Neutrophil (primary cell): ENCODE data around the gene LMBRD2.

Source experiments
- H3K27ac ChIP-seq: fragments of 200-600 bp; sonication (generic); 2 replicates; pipeline ENCODE4 v1.5.1; 2016; ENCODE audit warnings: mild to moderate bottlenecking, moderate library complexity
- H3K27me3 ChIP-seq: fragments of 200-600 bp; sonication (generic); 2 replicates; pipeline ENCODE4 v1.6.0; 2016; ENCODE audit warnings: mild to moderate bottlenecking
- H3K36me3 ChIP-seq: fragments of 200-600 bp; sonication (generic); 2 replicates; pipeline ENCODE4 v1.5.1; 2017
- H3K4me1 ChIP-seq, 2 experiments: fragments of 200-600 bp in 1 of 2; sonication (generic) in 1 of 2; 1 replicate in 1 of 2; 2 replicates in 1 of 2; pipeline versions ENCODE4 v1.5.1 to v1.6.1; 2013 to 2016; ENCODE audit warnings: low read depth in 1 of 2, low read length in 1 of 2, mild to moderate bottlenecking in 1 of 2, moderate library complexity in 1 of 2; ENCODE audit not compliant: control insufficient read depth in 1 of 2, insufficient read depth in 1 of 2
- H3K4me3 ChIP-seq, 2 experiments: fragments of 200-600 bp in 1 of 2; sonication (generic) in 1 of 2; 1 replicate in 1 of 2; 2 replicates in 1 of 2; pipeline ENCODE4 v1.5.1; 2013 to 2016; ENCODE audit warnings: low read depth in 1 of 2, low read length in 1 of 2, mild to moderate bottlenecking in 1 of 2, moderate library complexity in 1 of 2
- H3K9me3 ChIP-seq: fragments of 200-600 bp; sonication (generic); 2 replicates; pipeline ENCODE4 v1.5.1; 2016
- TF ChIP-seq, protein P1 (sequence below): fragments of 200-600 bp; sonication (generic); IDR thresholded peaks from 2 replicates; pipeline ENCODE4 v1.5.1; 2016; ENCODE audit warnings: antibody characterized with exemption

The LMBRD2 gene

DNA sequence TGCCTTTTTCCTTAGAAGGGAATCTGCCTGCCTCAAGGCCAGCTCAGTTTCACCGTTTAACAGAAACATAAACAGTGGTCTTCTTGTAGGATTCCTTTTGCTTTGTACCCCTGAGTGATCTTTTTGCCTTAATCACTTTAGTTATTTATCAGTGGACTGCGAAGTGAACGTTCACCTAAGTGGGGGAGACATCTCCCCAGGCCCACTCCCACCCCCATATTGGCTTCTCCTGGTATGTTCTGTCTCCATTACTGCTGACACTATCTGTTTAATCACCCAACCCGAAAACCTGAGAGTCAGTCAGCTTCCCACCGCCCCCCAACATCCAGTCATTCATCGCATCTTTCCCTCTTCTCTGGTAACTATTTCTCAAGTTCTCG is 1.6 kb upstream of the LMBRD2 start:
- H3K27ac ChIP-seq = no peak overlapping the region
- no peaks in the 10 kb centered on the region for H3K36me3 ChIP-seq
- no peaks in the 10 kb centered on the region for H3K9me3 ChIP-seq
- no peaks in the 10 kb centered on the region for H3K27me3 ChIP-seq
- TF ChIP-seq, protein P1, sequence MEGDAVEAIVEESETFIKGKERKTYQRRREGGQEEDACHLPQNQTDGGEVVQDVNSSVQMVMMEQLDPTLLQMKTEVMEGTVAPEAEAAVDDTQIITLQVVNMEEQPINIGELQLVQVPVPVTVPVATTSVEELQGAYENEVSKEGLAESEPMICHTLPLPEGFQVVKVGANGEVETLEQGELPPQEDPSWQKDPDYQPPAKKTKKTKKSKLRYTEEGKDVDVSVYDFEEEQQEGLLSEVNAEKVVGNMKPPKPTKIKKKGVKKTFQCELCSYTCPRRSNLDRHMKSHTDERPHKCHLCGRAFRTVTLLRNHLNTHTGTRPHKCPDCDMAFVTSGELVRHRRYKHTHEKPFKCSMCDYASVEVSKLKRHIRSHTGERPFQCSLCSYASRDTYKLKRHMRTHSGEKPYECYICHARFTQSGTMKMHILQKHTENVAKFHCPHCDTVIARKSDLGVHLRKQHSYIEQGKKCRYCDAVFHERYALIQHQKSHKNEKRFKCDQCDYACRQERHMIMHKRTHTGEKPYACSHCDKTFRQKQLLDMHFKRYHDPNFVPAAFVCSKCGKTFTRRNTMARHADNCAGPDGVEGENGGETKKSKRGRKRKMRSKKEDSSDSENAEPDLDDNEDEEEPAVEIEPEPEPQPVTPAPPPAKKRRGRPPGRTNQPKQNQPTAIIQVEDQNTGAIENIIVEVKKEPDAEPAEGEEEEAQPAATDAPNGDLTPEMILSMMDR = no peak
- peaks cover 26 to 32% of the 10 kb centered on the region in 2 experiments for H3K4me1 ChIP-seq
- H3K4me3 ChIP-seq = no peak overlapping the region

DNA sequence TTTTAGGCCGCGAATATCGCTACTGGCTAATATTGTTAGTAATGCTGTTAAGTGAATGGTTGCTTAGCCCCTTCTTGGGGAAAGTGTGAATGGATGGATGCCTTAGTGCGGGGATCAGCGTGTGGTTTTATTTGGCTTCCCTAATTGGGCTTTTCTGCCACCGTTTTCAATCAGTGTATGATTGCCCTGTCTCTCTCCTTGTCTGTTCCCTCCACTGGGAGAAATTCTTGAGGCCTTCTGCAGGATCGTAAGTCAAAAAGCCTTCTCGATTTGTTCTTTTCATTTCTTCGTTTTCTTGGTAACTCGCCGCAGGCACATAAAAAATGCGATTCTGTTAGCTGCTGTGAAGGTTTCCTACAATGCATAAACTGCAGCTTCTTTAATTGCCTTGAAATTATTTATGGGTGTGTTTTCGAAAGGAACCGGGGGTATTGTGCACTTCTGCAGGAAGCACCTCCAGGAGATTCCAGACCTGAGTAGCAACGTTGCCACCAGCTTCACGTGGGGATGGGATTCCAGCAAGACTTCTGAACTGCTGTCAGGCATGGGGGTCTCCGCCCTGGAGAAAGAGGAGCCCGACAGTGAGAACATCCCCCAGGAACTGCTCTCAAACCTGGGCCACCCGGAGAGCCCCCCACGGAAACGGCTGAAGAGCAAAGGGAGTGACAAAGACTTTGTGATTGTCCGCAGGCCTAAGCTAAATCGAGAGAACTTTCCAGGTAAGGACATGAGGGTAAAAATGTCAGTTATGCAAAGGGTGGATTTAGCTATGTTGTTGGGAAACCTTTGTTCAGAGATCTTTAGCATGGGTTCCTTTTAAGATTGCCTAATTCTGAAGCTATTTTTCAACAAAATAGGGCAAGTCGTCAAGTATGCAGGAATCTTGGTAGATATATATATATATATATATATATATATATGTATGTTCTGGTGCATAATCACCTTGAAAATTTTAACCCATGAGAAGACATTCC is 924 bp upstream of the LMBRD2 start:
- peak overlapping the region; percentile 93 to 99 for H3K4me3 ChIP-seq
- H3K27me3 ChIP-seq = no peaks in the 10 kb centered on the region
- H3K4me1 ChIP-seq = peaks cover 25 to 30% of the 10 kb centered on the region in 2 experiments
- no peaks in the 10 kb centered on the region for H3K9me3 ChIP-seq
- TF ChIP-seq, protein P1 = no peak
- peak overlapping the region; percentile 85 for H3K27ac ChIP-seq
- H3K36me3 ChIP-seq = no peaks in the 10 kb centered on the region

DNA sequence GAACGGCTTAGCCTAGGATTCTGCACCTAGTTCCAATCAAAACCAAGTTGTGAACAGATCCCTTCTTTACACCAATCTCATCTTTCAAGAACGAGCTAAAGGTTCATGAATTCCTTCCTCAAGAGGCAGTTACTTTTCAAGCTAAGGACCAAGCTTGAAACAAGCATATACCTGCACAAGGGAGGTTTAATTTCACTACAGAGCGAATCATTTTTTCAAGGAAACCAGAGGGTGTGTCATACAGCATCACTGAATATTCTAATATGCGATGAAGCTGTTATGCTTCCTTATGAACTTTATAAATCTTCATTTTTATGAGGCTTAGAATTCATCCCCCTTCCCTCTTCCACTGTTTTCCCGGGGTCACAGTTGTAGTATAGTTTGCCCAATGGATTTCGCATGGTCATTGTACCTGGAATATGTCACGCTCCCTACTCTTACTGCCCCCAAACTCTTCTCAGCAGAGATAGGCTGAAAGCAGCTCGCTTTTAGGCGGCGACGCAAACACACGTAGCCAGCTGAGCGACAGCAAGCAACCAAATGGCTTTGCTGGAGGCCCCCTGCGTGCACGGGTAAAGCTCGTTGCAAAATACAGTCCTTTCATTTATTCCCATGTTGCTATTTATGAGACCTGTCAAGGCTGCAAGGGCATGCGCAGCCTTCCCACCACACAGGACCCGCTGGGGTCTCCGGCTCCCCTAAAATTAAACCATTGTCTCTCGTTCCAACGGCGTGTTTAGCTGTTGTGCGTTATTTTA is 832 bp downstream of the LMBRD2 start:
- H3K4me1 ChIP-seq = peaks cover 22 to 25% of the 10 kb centered on the region in 2 experiments
- H3K9me3 ChIP-seq = no peaks in the 10 kb centered on the region
- H3K27ac ChIP-seq = peak overlapping the region; percentile 85
- no peaks in the 10 kb centered on the region for H3K36me3 ChIP-seq
- peak overlapping the region; percentile 93 to 99 for H3K4me3 ChIP-seq
- no peaks in the 10 kb centered on the region for H3K27me3 ChIP-seq
- TF ChIP-seq, protein P1 = no peak

DNA sequence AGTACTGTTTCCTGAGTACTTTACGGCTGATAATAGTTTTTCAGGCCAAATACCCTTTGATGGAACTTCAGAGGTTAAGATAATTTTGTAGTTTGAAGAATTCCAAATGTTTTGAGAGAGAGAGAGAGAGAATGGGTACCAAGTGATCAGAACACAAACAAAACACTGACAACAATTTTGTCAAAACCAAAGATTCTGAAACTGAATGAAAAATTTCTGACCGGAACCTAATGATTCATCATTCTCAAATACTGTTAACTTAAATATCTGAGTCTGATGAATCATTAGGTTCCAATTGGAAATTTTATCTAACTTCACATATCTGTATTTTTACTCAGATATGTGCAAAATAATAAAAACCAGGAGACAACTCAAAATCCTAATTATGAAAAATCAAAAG is 4.0 kb downstream of the LMBRD2 start:
- no peak overlapping the region for H3K4me3 ChIP-seq
- H3K27me3 ChIP-seq = no peaks in the 10 kb centered on the region
- TF ChIP-seq, protein P1 = no peak
- H3K4me1 ChIP-seq = peaks cover 19 to 22% of the 10 kb centered on the region in 2 experiments
- H3K27ac ChIP-seq = no peak overlapping the region
- H3K9me3 ChIP-seq = no peaks in the 10 kb centered on the region
- no peaks in the 10 kb centered on the region for H3K36me3 ChIP-seq

DNA sequence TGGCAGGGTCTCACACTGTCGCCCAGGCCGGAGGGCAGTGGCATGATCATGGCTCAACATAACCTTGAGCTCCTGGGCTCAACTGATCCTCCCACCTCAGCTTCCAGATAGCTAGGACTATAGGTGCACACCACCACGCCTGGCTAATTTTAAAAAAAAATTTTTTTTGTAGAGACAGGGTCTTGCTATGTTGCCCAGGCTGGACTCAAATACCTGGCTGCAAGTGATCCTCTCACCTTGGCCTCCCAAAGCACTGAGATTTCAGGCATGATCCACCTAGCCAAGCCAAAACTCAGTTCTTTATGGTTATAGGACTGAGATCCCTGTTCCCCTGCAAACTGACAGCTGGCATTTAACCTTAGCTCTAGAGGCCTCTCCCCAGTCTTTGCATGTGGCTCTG is 5.3 kb downstream of the LMBRD2 start:
- no peak overlapping the region for H3K4me3 ChIP-seq

More for the DNA sequence above, 5.3 kb downstream of the LMBRD2 start:
- TF ChIP-seq, protein P1 = no peak
- Histone ChIP-seq H3K36me3 (peaks cover 4% of the 10 kb centered on the region), H3K27ac (no peak overlapping the region), H3K9me3 (no peaks in the 10 kb centered on the region), H3K4me1 (peaks cover 11 to 12% of the 10 kb centered on the region in 2 experiments), H3K27me3 (no peaks in the 10 kb centered on the region)
